Astrocyte (in vitro differentiated cells and primary cell): Measurements from ENCODE around the gene SUGP2. TPM values are rescaled to one million over a fixed set of nuclear protein-coding genes. Genes with fewer than 3 reads are reported as not detected.

Source experiments
- DNase-seq: peaks from one replicate; pipeline ENCODE4 v3.0.0-alpha.2; 2010; ENCODE audit warnings: low read depth
- FAIRE-seq: peaks from 2 replicates; lab custom pipeline; 2011; peaks lifted over from hg19 to GRCh38; lab: Jason Lieb, UNC
- H2AFZ ChIP-seq: 2 replicates; pipeline ENCODE4 v1.6.0; 2012; ENCODE audit warnings: low read depth, low read length, inconsistent platforms
- H3K27ac ChIP-seq: 2 replicates; pipeline ENCODE4 v1.5.1; 2011; ENCODE audit warnings: low read depth, low read length, inconsistent platforms
- H3K27me3 ChIP-seq: 2 replicates; pipeline ENCODE4 v1.6.0; 2011; ENCODE audit warnings: low read length, inconsistent platforms; ENCODE audit not compliant: insufficient read depth
- H3K36me3 ChIP-seq: 2 replicates; pipeline ENCODE4 v1.5.1; 2011; ENCODE audit warnings: low read length, inconsistent platforms; ENCODE audit not compliant: insufficient read depth
- H3K4me1 ChIP-seq: 2 replicates; pipeline ENCODE4 v1.5.1; 2011; ENCODE audit warnings: low read length, inconsistent platforms; ENCODE audit not compliant: insufficient read depth
- H3K4me2 ChIP-seq: 2 replicates; pipeline ENCODE4 v1.6.0; 2012; ENCODE audit warnings: low read length, inconsistent platforms
- H3K4me3 ChIP-seq: 2 replicates; pipeline ENCODE4 v1.5.1; 2011; ENCODE audit warnings: low read depth, mild to moderate bottlenecking, low read length, inconsistent platforms; ENCODE audit not compliant: insufficient read depth
- H3K79me2 ChIP-seq: 2 replicates; pipeline ENCODE4 v1.6.0; 2012; ENCODE audit warnings: mild to moderate bottlenecking, low read length, inconsistent platforms; ENCODE audit not compliant: insufficient read depth
- H3K9ac ChIP-seq: 2 replicates; pipeline ENCODE4 v1.6.0; 2012; ENCODE audit warnings: mild to moderate bottlenecking, low read length, inconsistent platforms
- H3K9me3 ChIP-seq: 2 replicates; pipeline ENCODE4 v1.5.1; 2012; ENCODE audit warnings: low read depth, mild to moderate bottlenecking, low read length, inconsistent platforms; ENCODE audit not compliant: insufficient read depth
- H4K20me1 ChIP-seq: 2 replicates; pipeline ENCODE4 v1.6.0; 2012; ENCODE audit warnings: low read length, inconsistent platforms; ENCODE audit not compliant: insufficient read depth
- H3K27ac Mint-ChIP-seq: one replicate; pipeline ENCODE4 v1.8.0; 2021; ENCODE audit warnings: mild to moderate bottlenecking, mixed read lengths; ENCODE audit not compliant: unreplicated experiment
- H3K27me3 Mint-ChIP-seq: one replicate; pipeline ENCODE4 v1.8.0; 2021; ENCODE audit warnings: low read depth, mixed read lengths; ENCODE audit not compliant: unreplicated experiment
- H3K36me3 Mint-ChIP-seq: one replicate; pipeline ENCODE4 v1.8.0; 2021; ENCODE audit warnings: low read depth, mixed read lengths; ENCODE audit not compliant: unreplicated experiment
- H3K4me1 Mint-ChIP-seq: one replicate; pipeline ENCODE4 v1.8.0; 2021; ENCODE audit warnings: low read depth, mixed read lengths; ENCODE audit not compliant: unreplicated experiment
- H3K4me3 Mint-ChIP-seq: one replicate; pipeline ENCODE4 v1.8.0; 2021; ENCODE audit warnings: mild to moderate bottlenecking, moderate library complexity, mixed read lengths; ENCODE audit not compliant: unreplicated experiment
- H3K9me3 Mint-ChIP-seq: one replicate; pipeline ENCODE4 v1.8.0; 2021; ENCODE audit warnings: mild to moderate bottlenecking, mixed read lengths; ENCODE audit not compliant: unreplicated experiment
- EZH2 ChIP-seq: IDR thresholded peaks from 2 replicates; pipeline ENCODE4 v1.6.1; 2012; ENCODE audit warnings: mild to moderate bottlenecking, low read length, inconsistent platforms; ENCODE audit not compliant: insufficient read depth
- total RNA-seq: library from RNA; stranded (reverse); gene quantifications from 2 replicates; pipeline ENCODE4 v1.2.1, GENCODE V29; 2021
- TF ChIP-seq, protein P1 (sequence below): IDR thresholded peaks from 2 replicates; pipeline ENCODE4 v1.5.1; 2011; ENCODE audit warnings: low read depth, mild to moderate bottlenecking, inconsistent platforms, low read length, moderate library complexity; ENCODE audit not compliant: insufficient read depth

SUGP2 gene
- total RNA-seq, 1 donor from 2014 or later = 77.6 TPM

GRCh38 chr19:18996351-18996750, 37.0 kb downstream of the SUGP2 start:
- no peaks in the 10 kb centered on the region for H3K79me2 ChIP-seq
- FAIRE-seq = no peak
- Mint-ChIP-seq H3K27me3 (no peaks in the 10 kb centered on the region), H3K4me3 (no peak overlapping the region), H3K27ac (no peak overlapping the region), H3K4me1 (peaks cover 17% of the 10 kb centered on the region), H3K36me3 (peaks cover 32% of the 10 kb centered on the region), H3K9me3 (no peaks in the 10 kb centered on the region)
- peaks cover 15% of the 10 kb centered on the region for H3K4me1 ChIP-seq
- DNase-seq = no peak
- no peak overlapping the region for H2AFZ ChIP-seq
- H3K27me3 ChIP-seq = no peaks in the 10 kb centered on the region
- peaks cover 39% of the 10 kb centered on the region for H3K36me3 ChIP-seq
- H3K4me3 ChIP-seq = no peak overlapping the region
- no peaks in the 10 kb centered on the region for H3K9me3 ChIP-seq
- no peak overlapping the region for H3K4me2 ChIP-seq
- peaks cover 64% of the 10 kb centered on the region for H4K20me1 ChIP-seq
- H3K27ac ChIP-seq = no peak overlapping the region
- H3K9ac ChIP-seq = no peak overlapping the region
- TF ChIP-seq EZH2 = no peak
- TF ChIP-seq, protein P1, sequence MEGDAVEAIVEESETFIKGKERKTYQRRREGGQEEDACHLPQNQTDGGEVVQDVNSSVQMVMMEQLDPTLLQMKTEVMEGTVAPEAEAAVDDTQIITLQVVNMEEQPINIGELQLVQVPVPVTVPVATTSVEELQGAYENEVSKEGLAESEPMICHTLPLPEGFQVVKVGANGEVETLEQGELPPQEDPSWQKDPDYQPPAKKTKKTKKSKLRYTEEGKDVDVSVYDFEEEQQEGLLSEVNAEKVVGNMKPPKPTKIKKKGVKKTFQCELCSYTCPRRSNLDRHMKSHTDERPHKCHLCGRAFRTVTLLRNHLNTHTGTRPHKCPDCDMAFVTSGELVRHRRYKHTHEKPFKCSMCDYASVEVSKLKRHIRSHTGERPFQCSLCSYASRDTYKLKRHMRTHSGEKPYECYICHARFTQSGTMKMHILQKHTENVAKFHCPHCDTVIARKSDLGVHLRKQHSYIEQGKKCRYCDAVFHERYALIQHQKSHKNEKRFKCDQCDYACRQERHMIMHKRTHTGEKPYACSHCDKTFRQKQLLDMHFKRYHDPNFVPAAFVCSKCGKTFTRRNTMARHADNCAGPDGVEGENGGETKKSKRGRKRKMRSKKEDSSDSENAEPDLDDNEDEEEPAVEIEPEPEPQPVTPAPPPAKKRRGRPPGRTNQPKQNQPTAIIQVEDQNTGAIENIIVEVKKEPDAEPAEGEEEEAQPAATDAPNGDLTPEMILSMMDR = no peak

DNA sequence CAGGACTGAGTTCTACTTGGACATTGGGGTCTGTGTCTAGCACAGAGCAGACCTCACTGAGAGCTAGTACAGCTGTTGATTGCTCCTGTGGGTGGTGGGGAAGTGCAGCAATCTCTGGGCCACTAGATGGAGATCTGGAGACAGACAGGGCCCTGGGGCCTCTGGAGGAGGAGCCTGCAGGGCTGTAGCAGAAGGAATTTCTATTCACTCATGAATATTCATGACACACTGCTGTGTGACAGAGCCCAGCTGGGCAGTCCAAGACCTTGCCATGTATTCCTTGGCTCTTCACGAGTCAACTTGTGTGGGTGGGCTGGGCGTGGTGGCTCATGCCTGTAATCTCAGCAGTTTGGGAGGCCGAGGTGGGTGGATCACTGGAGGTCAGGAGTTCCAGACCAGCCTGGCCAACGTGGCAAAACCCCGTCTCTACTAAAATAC, 37.5 kb downstream of the SUGP2 start:
- H3K4me3 Mint-ChIP-seq = no peak overlapping the region
- no peaks in the 10 kb centered on the region for H3K9me3 Mint-ChIP-seq
- peak; percentile 89 for DNase-seq

DNA sequence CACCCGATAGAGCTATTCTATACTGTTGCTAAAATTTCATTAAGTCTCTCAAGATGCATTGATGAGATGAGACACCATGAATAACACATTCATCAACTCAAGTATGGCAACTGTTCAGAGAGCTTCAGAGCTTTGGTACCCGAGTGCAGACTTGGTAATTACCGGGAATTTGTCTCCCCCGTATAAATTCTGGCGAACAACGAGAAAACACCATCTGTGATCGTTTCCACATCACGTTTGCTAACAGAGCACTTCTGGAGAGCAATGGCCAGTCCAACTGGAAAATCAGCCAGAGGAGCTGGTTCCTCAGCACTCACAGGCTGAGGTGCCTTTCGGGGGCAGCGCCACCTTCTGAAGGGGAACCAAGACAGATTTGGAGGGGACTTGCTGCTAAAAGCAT, 40.2 kb downstream of the SUGP2 start:
- no peak overlapping the region for H3K4me2 ChIP-seq

More for the DNA sequence above, 37.5 kb downstream of the SUGP2 start:
- no peak overlapping the region for H2AFZ ChIP-seq
- H3K4me3 ChIP-seq = no peak overlapping the region
- FAIRE-seq = peak; percentile 70
- peaks cover 61% of the 10 kb centered on the region for H4K20me1 ChIP-seq
- no peak overlapping the region for H3K27ac ChIP-seq
- H3K27me3 Mint-ChIP-seq = no peaks in the 10 kb centered on the region
- peaks cover 17% of the 10 kb centered on the region for H3K4me1 Mint-ChIP-seq
- H3K9me3 ChIP-seq = no peaks in the 10 kb centered on the region
- no peak overlapping the region for H3K9ac ChIP-seq
- H3K27ac Mint-ChIP-seq = no peak overlapping the region
- TF ChIP-seq, protein P1 = peak; percentile 67
- no peak for TF ChIP-seq EZH2
- H3K4me2 ChIP-seq = no peak overlapping the region
- no peaks in the 10 kb centered on the region for H3K79me2 ChIP-seq
- H3K36me3 ChIP-seq = peaks cover 36% of the 10 kb centered on the region
- peaks cover 15% of the 10 kb centered on the region for H3K4me1 ChIP-seq
- peaks cover 31% of the 10 kb centered on the region for H3K36me3 Mint-ChIP-seq
- H3K27me3 ChIP-seq = no peaks in the 10 kb centered on the region

More for the DNA sequence above, 40.2 kb downstream of the SUGP2 start:
- no peak for FAIRE-seq
- Histone ChIP-seq H3K9me3 (no peaks in the 10 kb centered on the region), H2AFZ (no peak overlapping the region), H3K79me2 (no peaks in the 10 kb centered on the region), H4K20me1 (peaks cover 42% of the 10 kb centered on the region), H3K27me3 (no peaks in the 10 kb centered on the region), H3K27ac (no peak overlapping the region), H3K36me3 (peaks cover 31% of the 10 kb centered on the region), H3K9ac (no peak overlapping the region), H3K4me1 (peaks cover 5% of the 10 kb centered on the region), H3K4me3 (no peak overlapping the region)
- peak overlapping the region; percentile 52 for H3K4me3 Mint-ChIP-seq
- no peaks in the 10 kb centered on the region for H3K27me3 Mint-ChIP-seq
- peaks cover 6% of the 10 kb centered on the region for H3K4me1 Mint-ChIP-seq
- H3K9me3 Mint-ChIP-seq = no peaks in the 10 kb centered on the region
- H3K36me3 Mint-ChIP-seq = peaks cover 23% of the 10 kb centered on the region
- no peak overlapping the region for H3K27ac Mint-ChIP-seq
- no peak for TF ChIP-seq EZH2
- TF ChIP-seq, protein P1 = no peak
- DNase-seq = no peak
